H9 (cell line): ENCODE data around the gene IL17A. TPM values are rescaled to one million over a fixed set of nuclear protein-coding genes. Genes with fewer than 3 reads are reported as not detected.
"Not testable (repeated sequence)": the region's sequence is repeated elsewhere in the genome, so short reads cannot be mapped to it uniquely, and the experiment has no call there.

Experiments
- DNase-seq: peaks from one replicate; pipeline ENCODE4 v3.0.0-alpha.2; 2017
- H2AFZ ChIP-seq: one replicate; pipeline ENCODE4 v1.6.1; 2013; ENCODE audit warnings: mild to moderate bottlenecking, low read length, control low read depth, moderate library complexity
- H2AK5ac ChIP-seq: 2 replicates; pipeline ENCODE4 v1.6.1; 2013; ENCODE audit warnings: low read length, control low read depth, mixed read lengths; ENCODE audit not compliant: insufficient read length
- H2BK120ac ChIP-seq: one replicate; pipeline ENCODE4 v1.6.1; 2013; ENCODE audit warnings: low read depth, mild to moderate bottlenecking, low read length, control low read depth, inconsistent platforms; ENCODE audit not compliant: poor library complexity, severe bottlenecking
- H2BK12ac ChIP-seq: 2 replicates; pipeline ENCODE4 v1.6.1; 2013; ENCODE audit warnings: low read length, control low read depth, mixed read lengths, low read depth; ENCODE audit not compliant: insufficient read length
- H2BK15ac ChIP-seq: 2 replicates; pipeline ENCODE4 v1.6.1; 2013; ENCODE audit warnings: low read depth, low read length, control low read depth
- H2BK20ac ChIP-seq: one replicate; pipeline ENCODE4 v1.6.1; 2013; ENCODE audit warnings: low read depth, mild to moderate bottlenecking, low read length, control low read depth, inconsistent platforms; ENCODE audit not compliant: poor library complexity, severe bottlenecking
- H2BK5ac ChIP-seq: 2 replicates; pipeline ENCODE4 v1.6.1; 2013; ENCODE audit warnings: low read length, control low read depth, mixed read lengths; ENCODE audit not compliant: insufficient read length
- H3K14ac ChIP-seq: 2 replicates; pipeline ENCODE4 v1.6.1; 2013; ENCODE audit warnings: low read length, control low read depth; ENCODE audit not compliant: insufficient read depth
- H3K18ac ChIP-seq: 2 replicates; pipeline ENCODE4 v1.6.1; 2013; ENCODE audit warnings: low read depth, mild to moderate bottlenecking, mixed read lengths, low read length, control low read depth; ENCODE audit not compliant: insufficient read length
- H3K23ac ChIP-seq: 2 replicates; pipeline ENCODE4 v1.6.1; 2013; ENCODE audit warnings: low read length, control low read depth, mixed read lengths, low read depth; ENCODE audit not compliant: insufficient read length
- H3K23me2 ChIP-seq: 2 replicates; pipeline ENCODE4 v1.6.1; 2013; ENCODE audit warnings: low read depth, mild to moderate bottlenecking, mixed read lengths, low read length, control low read depth; ENCODE audit not compliant: insufficient read length, poor library complexity, severe bottlenecking
- H3K27ac ChIP-seq: 2 replicates; pipeline ENCODE4 v1.5.1; 2013; ENCODE audit warnings: low read length, control low read depth, mixed read lengths, low read depth; ENCODE audit not compliant: insufficient read length
- H3K27me3 ChIP-seq: 2 replicates; pipeline ENCODE4 v1.6.1; 2013; ENCODE audit warnings: low read length, control low read depth, inconsistent platforms; ENCODE audit not compliant: insufficient read depth
- H3K4ac ChIP-seq: 2 replicates; pipeline ENCODE4 v1.6.1; 2013; ENCODE audit warnings: low read depth, mild to moderate bottlenecking, control low read depth, inconsistent platforms, low read length, moderate library complexity
- H3K4me1 ChIP-seq: 2 replicates; pipeline ENCODE4 v1.6.1; 2013; ENCODE audit warnings: low read length, control low read depth, inconsistent platforms; ENCODE audit not compliant: insufficient read depth
- H3K4me2 ChIP-seq: 2 replicates; pipeline ENCODE4 v1.6.1; 2013; ENCODE audit warnings: low read length, control low read depth, mixed read lengths; ENCODE audit not compliant: insufficient read length, insufficient read depth
- H3K56ac ChIP-seq: 2 replicates; pipeline ENCODE4 v1.6.1; 2013; ENCODE audit warnings: low read depth, mild to moderate bottlenecking, mixed read lengths, low read length, control low read depth; ENCODE audit not compliant: insufficient read length
- H3K79me1 ChIP-seq: 2 replicates; pipeline ENCODE4 v1.6.1; 2013; ENCODE audit warnings: low read depth, mild to moderate bottlenecking, moderate library complexity, low read length, control low read depth, inconsistent platforms; ENCODE audit not compliant: insufficient read depth, poor library complexity, severe bottlenecking
- H3K79me2 ChIP-seq: 2 replicates; pipeline ENCODE4 v1.6.1; 2013; ENCODE audit warnings: low read length, control low read depth, inconsistent platforms; ENCODE audit not compliant: insufficient read depth
- H3K9ac ChIP-seq: 2 replicates; pipeline ENCODE4 v1.6.1; 2013; ENCODE audit warnings: low read length, control low read depth, mixed read lengths; ENCODE audit not compliant: insufficient read length; ENCODE audit errors: extremely low read depth
- H3K9me3 ChIP-seq: one replicate; pipeline ENCODE4 v1.6.1; 2013; ENCODE audit warnings: low read depth, low read length, inconsistent platforms; ENCODE audit not compliant: control insufficient read depth
- H3T11ph ChIP-seq: one replicate; pipeline ENCODE4 v1.6.1; 2013; ENCODE audit warnings: mild to moderate bottlenecking, low read length, control low read depth, inconsistent platforms
- H4K20me1 ChIP-seq: one replicate; pipeline ENCODE4 v1.6.1; 2013; ENCODE audit not compliant: control insufficient read depth, insufficient read length, insufficient read depth
- H4K5ac ChIP-seq: 2 replicates; pipeline ENCODE4 v1.6.1; 2013; ENCODE audit warnings: low read depth, mild to moderate bottlenecking, mixed read lengths, low read length, control low read depth; ENCODE audit not compliant: insufficient read length
- H4K8ac ChIP-seq: replicated peaks from 2 replicates; pipeline ENCODE4 v1.6.1; 2013; ENCODE audit warnings: low read length, control low read depth, mixed read lengths, low read depth; ENCODE audit not compliant: insufficient read length
- H4K91ac ChIP-seq: 2 replicates; pipeline ENCODE4 v1.6.1; 2013; ENCODE audit warnings: low read depth, mild to moderate bottlenecking, moderate library complexity, mixed read lengths, low read length, control low read depth; ENCODE audit not compliant: insufficient read length
- H3K27ac Mint-ChIP-seq, 3 experiments: 2 replicates in 2 of 3; 3 replicates in 1 of 3; pipeline ENCODE4 v1.8.0; 2020 to 2021; ENCODE audit warnings: mixed read lengths in 3 of 3, mild to moderate bottlenecking in 1 of 3, moderate library complexity in 1 of 3
- H3K27me3 Mint-ChIP-seq: 2 replicates; pipeline ENCODE4 v1.8.0; 2021; ENCODE audit warnings: low read depth, mild to moderate bottlenecking, moderate library complexity, mixed read lengths
- H3K36me3 Mint-ChIP-seq, 3 experiments: 2 replicates in 2 of 3; 3 replicates in 1 of 3; pipeline ENCODE4 v1.8.0; 2020 to 2021; ENCODE audit warnings: low read depth in 3 of 3, mixed read lengths in 3 of 3; ENCODE audit not compliant: insufficient read depth in 1 of 3
- H3K4me1 Mint-ChIP-seq, 2 experiments: 2 replicates each; pipeline ENCODE4 v1.8.0; 2020; ENCODE audit warnings: mixed read lengths in 2 of 2
- H3K4me3 Mint-ChIP-seq, 2 experiments: 2 replicates in 1 of 2; 3 replicates in 1 of 2; pipeline ENCODE4 v1.8.0; 2020 to 2021; ENCODE audit warnings: mild to moderate bottlenecking in 2 of 2, mixed read lengths in 2 of 2, moderate library complexity in 1 of 2
- H3K9me3 Mint-ChIP-seq, 2 experiments: 2 replicates in 1 of 2; 3 replicates in 1 of 2; pipeline ENCODE4 v1.8.0; 2020; ENCODE audit warnings: mild to moderate bottlenecking in 2 of 2, mixed read lengths in 2 of 2, moderate library complexity in 1 of 2
- WGBS: extraction: QIAGEN DNeasy Blood & Tissue Kit; methylation state at CpG from one replicate; pipeline ENCODE4 v1.1.7; 2013; ENCODE audit warnings: missing lambda C conversion rate, low lambda C conversion rate, mixed read lengths; ENCODE audit not compliant: insufficient read length; ENCODE audit errors: extremely low coverage; 5-methylcytosine and 5-hydroxymethylcytosine counted together
- total RNA-seq: library from RNA; stranded (reverse); gene quantifications from 2 replicates; pipeline ENCODE4 v1.2.1, GENCODE V29; 2021
- TF ChIP-seq, protein P1 (sequence below): fragments of 200-600 bp; sonication (generic); conservative IDR thresholded peaks from 3 replicates; pipeline ENCODE4 v1.8.0; 2021; ENCODE audit warnings: antibody characterized with exemption, mild to moderate bottlenecking

IL17A gene
- total RNA-seq, 1 experiment from 2014 or later, result not detected

DNA sequence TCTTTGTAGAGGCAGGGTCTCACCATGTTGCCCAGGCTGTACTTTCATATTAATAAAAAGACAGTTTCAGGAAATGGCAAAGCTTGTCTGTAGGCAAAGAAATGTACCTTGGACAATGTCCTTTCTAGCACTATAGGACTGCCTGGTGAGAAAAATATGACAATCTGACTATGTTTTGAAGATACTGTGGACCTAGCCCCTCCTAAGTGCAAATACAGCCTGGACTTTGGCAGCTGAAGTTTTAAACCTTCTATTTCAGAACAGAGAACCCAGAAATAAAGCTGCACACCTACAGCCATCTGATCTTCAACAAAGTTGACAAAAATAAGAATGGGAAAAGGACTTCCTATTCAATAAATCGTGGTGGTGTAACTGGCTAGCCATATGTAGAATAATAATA lies 18.9 kb upstream of the IL17A start:
- Histone ChIP-seq H3K9me3 (no peaks in the 10 kb centered on the region), H4K91ac (no peak overlapping the region), H2AK5ac (no peak overlapping the region), H2BK12ac (no peak overlapping the region), H3K56ac (no peak overlapping the region), H4K20me1 (no peaks in the 10 kb centered on the region), H3K79me1 (no peaks in the 10 kb centered on the region), H2AFZ (no peak overlapping the region), H3K4ac (no peak overlapping the region), H3K18ac (no peak overlapping the region), H3K9ac (no peak overlapping the region), H2BK120ac (no peak overlapping the region), H3K27ac (no peak overlapping the region), H3K14ac (no peak overlapping the region), H3K23me2 (no peaks in the 10 kb centered on the region), H2BK5ac (no peak overlapping the region), H3K4me1 (no peaks in the 10 kb centered on the region), H2BK20ac (no peak overlapping the region), H4K5ac (no peak overlapping the region), H3T11ph (no peak overlapping the region), H4K8ac (no peak overlapping the region), H2BK15ac (no peak overlapping the region), H3K23ac (no peak overlapping the region), H3K79me2 (no peaks in the 10 kb centered on the region), H3K4me2 (no peak overlapping the region), H3K27me3 (no peaks in the 10 kb centered on the region)
- Mint-ChIP-seq H3K4me1 (peaks cover 0 to 13% of the 10 kb centered on the region in 2 experiments; a peak in 2 of 4 replicates), H3K27ac (no peak overlapping the region), H3K4me3 (no peak overlapping the region), H3K36me3 (peaks cover 0 to 11% (median 2%) of the 10 kb centered on the region in 3 experiments; a peak in 6 of 7 replicates), H3K27me3 (no peaks in the 10 kb centered on the region; the same call in 1 of the 2 replicates), H3K9me3 (peaks cover 12 to 16% of the 10 kb centered on the region in 2 experiments)
- TF ChIP-seq, protein P1, sequence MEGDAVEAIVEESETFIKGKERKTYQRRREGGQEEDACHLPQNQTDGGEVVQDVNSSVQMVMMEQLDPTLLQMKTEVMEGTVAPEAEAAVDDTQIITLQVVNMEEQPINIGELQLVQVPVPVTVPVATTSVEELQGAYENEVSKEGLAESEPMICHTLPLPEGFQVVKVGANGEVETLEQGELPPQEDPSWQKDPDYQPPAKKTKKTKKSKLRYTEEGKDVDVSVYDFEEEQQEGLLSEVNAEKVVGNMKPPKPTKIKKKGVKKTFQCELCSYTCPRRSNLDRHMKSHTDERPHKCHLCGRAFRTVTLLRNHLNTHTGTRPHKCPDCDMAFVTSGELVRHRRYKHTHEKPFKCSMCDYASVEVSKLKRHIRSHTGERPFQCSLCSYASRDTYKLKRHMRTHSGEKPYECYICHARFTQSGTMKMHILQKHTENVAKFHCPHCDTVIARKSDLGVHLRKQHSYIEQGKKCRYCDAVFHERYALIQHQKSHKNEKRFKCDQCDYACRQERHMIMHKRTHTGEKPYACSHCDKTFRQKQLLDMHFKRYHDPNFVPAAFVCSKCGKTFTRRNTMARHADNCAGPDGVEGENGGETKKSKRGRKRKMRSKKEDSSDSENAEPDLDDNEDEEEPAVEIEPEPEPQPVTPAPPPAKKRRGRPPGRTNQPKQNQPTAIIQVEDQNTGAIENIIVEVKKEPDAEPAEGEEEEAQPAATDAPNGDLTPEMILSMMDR, result no peak
- DNase-seq, result no peak
- WGBS, result no CpG with 5 or more reads among the region's 1 CpG

DNA sequence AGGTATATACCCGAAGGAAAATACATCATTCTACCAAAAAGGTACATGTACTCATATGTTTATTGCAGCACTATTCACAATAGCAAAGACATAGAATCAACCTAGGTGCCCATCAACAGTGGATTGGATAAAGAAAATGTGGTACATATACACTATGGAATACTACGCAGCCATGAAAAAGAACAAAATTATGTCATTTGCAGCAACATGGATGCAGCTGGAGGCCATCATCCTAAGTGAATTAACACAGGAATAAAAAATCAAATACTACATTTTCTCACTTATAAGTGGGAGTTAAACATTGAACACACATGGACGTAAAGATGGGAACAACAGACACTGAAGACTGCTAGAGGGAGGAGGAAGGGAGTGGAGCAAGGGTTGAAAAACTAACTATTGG lies 17.8 kb upstream of the IL17A start:
- H2AK5ac ChIP-seq, H3K4me1 ChIP-seq, H4K5ac ChIP-seq, H3K27ac Mint-ChIP-seq, H2BK5ac ChIP-seq, H2BK12ac ChIP-seq, DNase-seq, H3K27me3 ChIP-seq, H2BK15ac ChIP-seq, H3K4me2 ChIP-seq, H3K18ac ChIP-seq, H2BK20ac ChIP-seq, H3K9ac ChIP-seq, H2AFZ ChIP-seq, H3K23me2 ChIP-seq, H4K20me1 ChIP-seq, H2BK120ac ChIP-seq, H4K8ac ChIP-seq, H3K27ac ChIP-seq, H4K91ac ChIP-seq, H3K56ac ChIP-seq, H3K23ac ChIP-seq, H3K27me3 Mint-ChIP-seq, H3K79me2 ChIP-seq, H3T11ph ChIP-seq, H3K14ac ChIP-seq, H3K4me3 Mint-ChIP-seq, H3K9me3 ChIP-seq, H3K79me1 ChIP-seq, H3K4ac ChIP-seq: not testable (repeated sequence)
- Mint-ChIP-seq H3K4me1 (peaks cover 0 to 13% of the 10 kb centered on the region in 2 experiments; a peak in 2 of 4 replicates), H3K9me3 (peaks cover 12 to 16% of the 10 kb centered on the region in 2 experiments), H3K36me3 (peaks cover 0 to 11% (median 2%) of the 10 kb centered on the region in 3 experiments; a peak in 6 of 7 replicates)
- WGBS, result no CpG with 5 or more reads among the region's 3 CpGs
